Renal pelvis (tissue), 4 donors: Measurements from ENCODE around the gene COPA. TPM values are rescaled to one million over a fixed set of nuclear protein-coding genes. Genes with fewer than 3 reads are reported as not detected.

Experiments used
- DNase-seq: peaks from one replicate; pipeline ENCODE4 v3.0.0-alpha.2; 2013
- polyA plus RNA-seq, 3 donors: library from polyadenylated mRNA; unstranded; fragments of 120-200 nt; gene quantifications; one replicate each; pipeline ENCODE4 v1.2.1, GENCODE V29; 2013; ENCODE audit not compliant: insufficient read length in 3 of 3

COPA gene
- polyA plus RNA-seq, 3 donors = 146 to 186 (median 160) TPM

GRCh38 chr1:160282807-160283206, 60.2 kb downstream of the COPA start:
- DNase-seq = no peak

- no peak for DNase-seq
These were observed 65.1 kb downstream of the COPA start for GRCh38 chr1:160277987-160278386.

GRCh38 chr1:160277330-160277729, 65.7 kb downstream of the COPA start:
- DNase-seq = no peak

- DNase-seq = no peak
These were observed 72.0 kb downstream of the COPA start for GRCh38 chr1:160271025-160271424.

- no peak for DNase-seq
These were observed 75.6 kb downstream of the COPA start for GRCh38 chr1:160267284-160267991.

GRCh38 chr1:160264795-160265307, 78.2 kb downstream of the COPA start:
- no peak for DNase-seq

GRCh38 chr1:160261893-160262794, 80.9 kb downstream of the COPA start, which contains the start of gene DCAF8:
Gene DCAF8, minus strand, starts transcription at chr1:160262549. Its CDS starts 18,541 bp downstream, at chr1:160244008.
- DNase-seq = peak; percentile 98

- peak; percentile 77 for DNase-seq
These were observed 81.5 kb downstream of the COPA start for GRCh38 chr1:160261556-160261892.

GRCh38 chr1:160260406-160261382, 82.4 kb downstream of the COPA start:
- peak; percentile 97 for DNase-seq

- no peak for DNase-seq
These were observed 84.8 kb downstream of the COPA start for GRCh38 chr1:160258177-160258798.

GRCh38 chr1:160257411-160258015, 85.5 kb downstream of the COPA start:
- DNase-seq = no peak

- no peak for DNase-seq
These were observed 86.5 kb downstream of the COPA start for GRCh38 chr1:160256396-160257046.

- DNase-seq = no peak
These were observed 87.2 kb downstream of the COPA start for GRCh38 chr1:160255781-160256300.

- peak; percentile 72 for DNase-seq
These were observed 91.1 kb downstream of the COPA start for GRCh38 chr1:160251687-160252526.

GRCh38 chr1:160251011-160251410, 92.0 kb downstream of the COPA start:
- no peak for DNase-seq

- DNase-seq = no peak
These were observed 96.0 kb downstream of the COPA start for GRCh38 chr1:160247053-160247452.

GRCh38 chr1:160245434-160245833, 97.6 kb downstream of the COPA start:
- DNase-seq = no peak

- no peak for DNase-seq
These were observed 98.8 kb downstream of the COPA start for GRCh38 chr1:160244209-160244608.

- DNase-seq = no peak
These were observed 99.3 kb downstream of the COPA start for GRCh38 chr1:160243767-160244166.
